NOMO-1 (cell line): ENCODE results near the gene C6orf62.
"Not testable (repeated sequence)": the region's sequence is repeated elsewhere in the genome, so short reads cannot be mapped to it uniquely, and the experiment has no call there.

Source experiments
- DNase-seq, 2 experiments: peaks; one replicate each; lab custom pipeline; 2025; ENCODE audit not compliant: unreplicated experiment in 2 of 2; lab: John Stamatoyannopoulos, UW

C6orf62 gene

DNA sequence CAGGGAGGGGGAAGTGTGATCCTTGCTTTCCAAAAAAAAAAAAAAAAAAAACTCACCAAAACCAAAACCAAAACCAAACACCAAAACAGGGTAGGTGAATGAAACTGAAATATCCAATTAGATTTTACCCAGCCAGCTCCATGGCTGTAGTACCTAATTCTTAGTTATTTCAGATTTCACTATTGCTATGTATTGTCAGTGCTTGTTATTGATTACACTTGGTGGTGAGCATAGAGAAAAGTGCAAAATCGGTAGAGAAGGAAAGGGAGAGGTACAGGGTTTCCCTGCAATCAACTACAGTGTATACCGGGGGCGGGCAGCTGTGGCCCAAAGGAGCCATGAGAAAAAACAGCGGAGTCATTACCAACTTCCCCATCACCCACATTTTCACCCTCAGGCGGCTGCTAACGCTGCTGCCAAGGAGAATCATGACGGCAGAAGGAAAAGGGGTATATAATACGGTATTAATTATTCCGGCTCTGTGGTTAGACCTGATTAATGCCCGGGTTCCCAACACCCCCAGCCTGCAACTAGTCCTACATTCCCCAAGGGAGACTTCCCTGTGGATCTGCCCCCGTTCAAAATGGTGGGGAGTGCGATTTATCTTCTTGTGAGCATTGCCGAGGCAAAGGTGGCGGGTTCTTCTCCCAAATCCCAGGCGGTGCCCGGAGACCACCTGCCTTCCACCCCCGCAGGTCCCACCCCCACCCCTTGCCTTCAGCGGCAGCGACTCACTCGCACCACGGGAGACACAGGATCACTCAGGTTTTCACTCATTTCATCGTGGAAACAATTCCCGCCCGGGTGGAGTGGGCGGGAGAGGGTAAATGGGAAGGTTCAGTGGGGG, at the start of gene C6orf62:
Gene C6orf62, minus strand, starts transcription at position 30 of the 847 bp plus-strand sequence. CDS start 486 bp downstream, outside the sequence.
- DNase-seq = peak; percentile 55 to 68

DNA sequence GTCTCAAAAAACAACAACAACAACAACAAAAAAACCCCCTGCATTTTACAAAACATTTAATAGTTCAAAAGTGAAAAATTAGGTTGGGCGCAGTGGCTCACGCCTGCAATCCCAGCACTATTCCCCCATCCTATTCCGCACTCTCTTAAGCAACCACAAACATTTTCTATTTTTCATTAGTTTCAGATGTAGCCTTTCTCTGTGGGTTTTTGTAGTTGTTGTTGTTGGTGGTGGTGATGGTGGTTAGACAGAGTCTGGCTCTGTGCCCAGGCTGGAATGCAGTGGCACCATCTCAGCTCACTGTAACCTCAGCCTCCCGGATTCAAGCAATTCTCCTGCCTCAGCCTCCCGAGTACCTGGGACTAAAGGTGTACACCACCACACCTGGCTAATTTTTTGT, 49.4 kb upstream of the C6orf62 start:
- DNase-seq = no peak

DNA sequence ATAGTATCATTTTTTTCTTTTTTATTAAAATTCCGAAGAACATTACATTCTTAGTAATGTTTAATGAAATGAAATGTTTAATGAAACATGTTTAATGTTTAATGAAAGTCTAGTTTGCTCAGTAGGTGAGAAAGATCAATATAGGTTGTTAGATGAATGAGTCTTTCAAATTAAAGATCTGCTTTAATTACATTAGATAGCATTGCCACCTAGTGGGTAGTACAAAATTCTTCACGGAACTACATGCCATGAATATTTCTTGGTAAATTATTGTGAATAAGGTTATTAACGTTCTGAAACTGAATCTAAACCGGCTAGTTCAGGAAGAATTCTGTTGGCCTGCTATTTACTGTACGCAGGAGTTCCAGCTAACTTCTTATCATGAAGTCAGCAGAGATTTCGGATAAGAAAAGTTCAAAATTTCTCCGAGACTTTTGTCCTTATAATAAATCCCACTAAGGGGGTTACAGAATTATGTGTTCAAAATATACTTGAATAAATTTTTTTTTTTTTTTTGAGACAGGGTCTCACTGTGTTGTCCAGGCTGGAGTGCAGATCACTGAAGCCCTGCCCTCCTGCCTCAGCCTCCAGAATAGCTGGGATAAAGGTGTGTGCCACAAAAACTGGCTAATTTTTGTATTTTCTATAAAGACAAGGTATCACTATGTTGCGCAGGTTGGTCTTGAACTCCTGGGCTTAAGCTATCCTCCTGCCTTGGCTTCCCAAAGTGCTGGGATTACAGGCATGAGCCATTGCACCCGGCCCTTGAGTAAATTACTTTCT, 47.9 kb upstream of the C6orf62 start:
- DNase-seq = peak in 1 of 2 experiments; percentile 76

DNA sequence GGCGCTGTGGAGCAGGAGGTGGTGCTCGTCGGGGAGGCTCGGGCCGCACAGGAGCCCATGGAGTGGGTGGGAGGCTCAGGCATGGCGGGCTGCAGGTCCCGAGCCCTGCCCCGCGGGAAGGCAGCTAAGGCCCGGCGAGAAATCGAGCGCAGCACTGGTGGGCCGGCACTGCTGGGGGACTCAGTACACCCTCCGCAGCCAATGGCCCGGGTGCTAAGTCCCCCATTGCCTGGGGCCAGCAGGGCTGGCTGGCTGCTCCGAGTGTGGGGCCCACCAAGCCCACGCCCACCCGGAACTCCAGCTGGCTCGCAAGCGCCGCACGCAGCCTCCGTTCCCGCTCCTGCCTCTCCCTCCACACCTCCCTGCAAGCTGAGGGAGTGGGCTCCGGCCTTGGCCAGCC, 47.0 kb upstream of the C6orf62 start:
- not testable (repeated sequence) for DNase-seq

DNA sequence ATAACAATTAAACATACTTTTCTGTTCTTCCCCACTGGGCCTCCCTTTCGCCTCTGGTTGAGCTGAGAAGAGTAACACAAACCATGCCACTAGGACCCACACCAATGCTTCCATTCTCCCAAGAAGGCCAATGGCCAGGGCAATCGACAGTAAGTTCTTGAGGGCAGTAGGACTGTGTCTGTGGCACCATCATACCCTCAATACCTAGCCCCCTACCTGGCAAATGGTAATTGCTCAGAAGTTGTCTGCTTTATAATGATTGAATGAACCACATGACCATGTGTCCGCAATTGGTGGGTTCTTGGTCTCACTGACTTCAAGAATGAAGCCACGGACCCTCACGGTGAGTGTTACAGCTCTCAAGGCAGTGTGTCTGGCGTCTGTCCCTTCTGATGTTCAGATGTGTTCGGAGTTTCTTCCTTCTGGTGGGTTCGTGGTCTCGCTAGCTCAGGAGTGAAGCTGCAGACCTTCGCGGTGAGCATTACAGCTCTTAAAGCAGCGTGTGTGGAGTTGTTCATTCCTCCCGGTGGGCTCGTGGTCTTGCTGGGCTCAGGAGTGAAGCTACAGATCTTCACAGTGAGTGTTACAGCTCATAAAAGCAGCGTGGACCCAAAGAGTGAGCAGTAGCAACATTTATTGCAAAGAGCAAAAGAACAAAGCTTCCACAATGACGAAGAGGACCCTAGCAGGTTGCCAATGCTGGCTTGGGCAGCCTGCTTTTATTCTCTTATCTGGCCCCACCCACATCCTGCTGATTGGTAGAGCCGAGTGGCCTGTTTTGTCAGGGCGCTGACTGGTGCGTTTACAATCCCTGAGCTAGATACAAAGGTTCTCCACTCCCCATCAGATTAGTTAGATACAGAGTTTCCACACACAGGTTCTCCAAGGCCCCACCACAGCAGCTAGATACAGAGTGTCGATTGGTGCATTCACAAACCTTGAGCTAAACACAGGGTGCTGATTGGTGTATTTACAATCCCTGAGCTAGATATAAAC, 46.2 kb upstream of the C6orf62 start:
- DNase-seq = not testable (repeated sequence)

DNA sequence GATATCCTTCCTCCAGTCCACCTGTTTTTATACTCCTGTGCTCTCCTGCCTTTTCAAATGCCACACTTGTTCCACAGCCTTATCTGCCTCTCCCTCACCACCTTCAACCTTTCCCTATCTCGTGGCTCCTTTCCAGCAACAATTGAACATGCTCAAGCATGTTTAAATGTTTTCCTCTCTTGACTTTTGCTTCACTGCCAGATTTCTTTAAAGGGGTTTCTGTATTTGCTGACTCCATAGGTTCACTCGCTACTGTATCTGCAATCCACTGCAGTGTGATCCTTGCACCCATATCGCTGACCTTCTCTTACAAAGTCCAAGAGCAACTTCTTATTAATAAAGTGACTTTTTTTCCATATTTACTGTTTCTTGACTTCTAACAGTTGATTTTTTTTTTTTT, 44.6 kb upstream of the C6orf62 start:
- DNase-seq = no peak

DNA sequence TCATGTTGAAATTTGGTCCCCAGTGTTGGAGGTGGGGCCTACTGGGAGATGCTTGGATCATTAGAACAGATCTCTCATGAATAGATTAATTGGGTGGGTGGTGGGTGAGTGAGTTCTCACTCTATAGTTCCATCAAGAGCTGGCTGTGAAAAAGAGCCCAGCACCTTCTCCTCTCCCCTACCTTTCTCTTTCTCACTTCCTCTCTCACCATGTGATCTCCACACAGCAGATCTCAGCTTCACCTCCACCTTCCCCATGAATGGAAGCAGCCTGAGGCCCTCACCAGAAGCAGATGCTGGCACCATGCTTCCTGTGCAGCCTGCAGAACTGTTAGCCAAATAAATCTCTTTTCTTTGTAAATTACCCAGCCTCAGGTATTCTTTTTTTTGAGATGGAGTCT, 42.9 kb upstream of the C6orf62 start:
- DNase-seq = no peak

DNA sequence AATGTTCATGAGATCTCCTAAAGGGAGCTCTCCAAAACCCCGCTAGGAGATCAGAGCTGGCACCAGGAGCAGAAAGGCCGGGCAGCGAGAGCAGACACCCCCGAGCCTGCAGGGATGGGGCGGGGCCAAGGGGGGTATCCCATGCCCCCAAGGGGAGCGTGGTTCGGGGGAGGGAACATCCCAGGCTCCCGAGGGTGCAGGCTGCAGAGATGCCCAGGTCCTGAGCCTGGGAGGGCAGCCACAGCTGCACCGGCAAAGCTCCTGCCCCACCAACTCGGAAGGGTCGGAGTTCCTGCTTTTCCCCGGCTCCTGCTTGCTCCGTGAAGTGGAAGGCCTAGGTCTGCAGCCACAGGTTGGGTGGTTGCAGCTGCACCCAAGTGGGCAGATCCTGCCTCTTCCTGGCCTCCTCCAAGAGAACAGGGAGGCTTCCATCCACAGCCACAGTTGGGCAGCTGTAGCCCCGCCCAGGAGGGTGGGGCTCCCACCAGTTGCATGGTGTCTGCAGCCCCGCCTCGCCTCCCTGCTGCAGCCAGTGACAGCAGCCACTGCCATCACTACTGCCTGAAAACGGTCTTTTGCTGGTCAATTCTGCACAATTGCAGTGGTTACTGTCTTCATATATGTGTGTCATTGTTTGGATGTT, 42.4 kb upstream of the C6orf62 start:
- DNase-seq = no peak

DNA sequence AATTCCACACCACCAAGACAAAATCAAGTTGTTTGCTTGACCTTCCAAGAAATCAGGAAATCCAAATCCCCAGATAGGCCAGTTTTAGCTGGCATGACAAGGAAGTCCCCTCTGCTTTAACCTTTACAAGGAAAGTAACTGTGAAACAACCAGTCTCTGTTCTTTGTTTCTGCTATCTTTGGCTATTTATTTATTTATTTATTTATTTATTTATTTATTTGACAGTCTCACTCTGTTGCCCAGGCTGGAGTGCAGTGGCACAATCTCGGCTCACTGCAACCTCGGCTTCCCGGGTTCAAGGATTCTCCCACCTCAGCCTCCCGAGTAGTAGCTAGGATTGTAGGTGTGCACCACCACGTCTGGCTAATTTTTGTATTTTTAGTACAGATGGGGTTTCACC, 41.3 kb upstream of the C6orf62 start:
- DNase-seq = no peak

DNA sequence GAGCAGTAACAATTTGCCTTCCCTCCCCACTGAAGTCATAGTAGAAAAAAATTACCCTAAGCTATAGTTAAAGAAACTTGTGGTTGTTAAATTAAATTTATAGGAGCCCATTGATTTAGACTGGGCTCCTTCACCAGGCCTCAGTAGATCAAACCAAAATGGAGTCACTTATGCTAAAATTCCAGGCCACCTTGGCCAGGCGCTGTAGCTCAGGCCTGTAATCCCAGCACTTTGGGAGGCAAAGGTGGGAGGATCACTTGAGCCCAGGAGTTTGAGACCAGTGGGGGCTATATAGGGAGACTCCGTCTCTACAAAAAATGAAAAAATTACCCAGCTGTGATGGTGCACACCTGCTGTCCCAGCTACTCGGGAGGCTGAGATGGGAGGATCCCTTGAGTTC, 40.8 kb upstream of the C6orf62 start:
- no peak for DNase-seq

DNA sequence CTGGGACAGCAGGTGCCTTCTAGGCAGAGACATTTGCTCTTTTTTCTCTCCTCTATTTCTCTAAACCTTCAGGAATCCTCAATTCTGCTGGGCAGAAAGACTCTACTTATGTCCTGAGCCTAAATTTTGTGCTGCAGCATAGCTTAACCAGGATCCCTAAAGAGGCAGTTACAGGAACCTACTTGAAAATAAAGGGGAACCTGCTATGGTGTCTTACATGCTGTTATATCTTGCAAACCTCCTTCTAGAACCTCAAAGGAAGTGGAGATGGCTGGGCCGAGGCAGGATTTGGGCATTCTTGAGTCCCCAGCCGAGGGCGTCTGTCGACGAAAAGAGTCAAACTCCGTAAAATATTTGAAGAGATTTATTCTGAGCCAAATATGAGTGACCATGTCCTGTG, 38.7 kb upstream of the C6orf62 start:
- peak in 1 of 2 experiments; percentile 37 for DNase-seq

DNA sequence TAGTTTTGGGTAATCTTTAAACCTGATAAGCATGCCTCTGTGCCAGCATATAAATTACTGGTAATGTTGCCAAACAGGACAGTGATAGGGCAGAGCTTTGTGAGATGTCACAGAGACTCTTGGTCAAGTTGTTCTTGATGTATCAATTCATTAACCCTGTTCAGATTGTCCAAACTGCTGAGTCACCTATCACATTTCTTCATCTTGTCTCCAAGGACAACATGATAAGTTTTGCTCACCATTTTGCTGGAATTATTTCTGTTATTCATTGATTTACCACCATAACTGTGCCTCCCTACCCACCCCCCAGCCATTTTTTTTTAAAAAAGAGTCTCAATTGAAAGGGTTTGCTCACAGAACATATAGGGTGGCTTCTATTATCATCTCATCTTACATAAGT, 36.3 kb upstream of the C6orf62 start:
- no peak for DNase-seq

DNA sequence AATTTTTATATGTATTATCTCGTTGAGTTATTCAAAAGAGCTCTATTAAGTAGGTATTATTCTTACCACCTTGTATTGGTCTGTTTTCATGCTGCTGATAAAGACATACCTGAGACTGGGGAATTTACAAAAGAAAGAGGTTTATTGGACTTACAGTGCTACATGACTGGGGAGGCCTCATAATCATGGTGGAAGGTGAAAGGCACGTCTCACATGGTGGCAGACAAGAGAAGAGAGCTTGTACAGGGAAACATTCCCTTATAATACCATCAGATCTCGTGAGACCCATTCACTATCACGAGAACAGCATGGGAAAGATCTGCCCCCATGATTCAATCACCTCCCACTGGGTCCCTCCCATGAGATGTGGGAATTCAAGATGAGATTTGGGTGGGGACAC, 35.4 kb upstream of the C6orf62 start:
- DNase-seq = not testable (repeated sequence)

DNA sequence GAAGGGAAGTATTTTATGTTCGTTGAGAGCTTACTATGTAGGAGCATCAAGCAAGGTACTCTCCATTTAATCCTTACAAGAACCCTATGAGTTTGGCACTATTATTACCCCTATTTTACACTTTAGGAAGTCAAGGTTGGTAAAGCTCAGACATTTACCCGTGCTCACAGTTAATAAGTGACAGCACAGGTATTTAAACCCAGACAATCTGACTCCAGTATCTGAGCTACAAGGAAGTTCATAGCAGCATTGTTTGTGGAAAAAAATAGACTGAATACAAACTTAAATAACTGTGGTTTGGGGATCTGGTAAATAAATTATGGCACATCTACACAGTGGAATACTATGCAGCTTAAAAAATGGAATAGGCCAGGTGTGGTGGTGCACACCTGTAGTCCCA, 34.6 kb upstream of the C6orf62 start:
- no peak for DNase-seq

DNA sequence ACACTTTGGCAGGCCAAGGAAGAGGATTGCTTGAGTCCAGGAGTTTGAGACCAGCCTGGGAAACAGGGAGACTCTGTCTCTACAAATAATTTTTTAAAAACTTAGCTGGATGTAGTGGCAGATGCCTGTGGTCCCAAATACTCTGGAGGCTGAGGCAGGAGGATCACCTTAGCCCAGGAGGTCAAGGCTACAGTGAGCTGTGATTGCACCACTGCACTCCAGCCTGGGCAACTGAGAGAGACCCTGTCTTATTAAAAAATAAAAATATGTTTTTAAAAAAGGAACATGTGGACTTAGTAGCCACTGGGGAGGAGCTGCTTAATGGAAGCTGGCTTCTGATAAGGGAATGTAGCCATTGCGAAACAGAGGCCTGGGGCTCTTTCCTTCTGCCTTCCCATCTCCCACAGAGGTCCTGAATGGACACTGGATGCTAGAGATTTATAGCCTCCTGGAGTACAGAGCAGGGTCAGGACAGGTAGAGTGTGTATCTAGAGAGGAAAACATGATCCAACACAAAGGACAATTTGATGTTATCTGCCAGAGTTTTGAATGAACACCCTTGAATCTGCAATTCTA, 34.1 kb upstream of the C6orf62 start:
- DNase-seq = no peak

DNA sequence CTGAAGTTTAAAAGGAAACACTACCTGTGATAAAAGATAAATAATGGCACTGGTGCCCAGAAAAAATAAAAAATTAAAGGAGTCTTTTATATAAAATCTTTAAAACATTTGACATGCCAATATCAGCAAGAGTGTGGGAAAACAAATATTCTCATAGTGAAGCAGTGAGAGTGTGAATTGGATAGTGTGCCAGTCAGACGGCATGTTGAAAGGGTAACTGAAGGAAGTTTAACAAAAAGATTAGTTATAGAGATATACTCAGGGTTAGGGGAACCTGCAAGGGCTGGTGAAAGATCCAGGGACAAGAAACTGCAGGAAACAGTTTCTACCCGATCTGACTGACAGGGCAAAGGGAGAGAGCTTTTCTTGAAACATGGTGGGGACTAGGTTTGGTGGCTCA, 33.5 kb upstream of the C6orf62 start:
- no peak for DNase-seq

DNA sequence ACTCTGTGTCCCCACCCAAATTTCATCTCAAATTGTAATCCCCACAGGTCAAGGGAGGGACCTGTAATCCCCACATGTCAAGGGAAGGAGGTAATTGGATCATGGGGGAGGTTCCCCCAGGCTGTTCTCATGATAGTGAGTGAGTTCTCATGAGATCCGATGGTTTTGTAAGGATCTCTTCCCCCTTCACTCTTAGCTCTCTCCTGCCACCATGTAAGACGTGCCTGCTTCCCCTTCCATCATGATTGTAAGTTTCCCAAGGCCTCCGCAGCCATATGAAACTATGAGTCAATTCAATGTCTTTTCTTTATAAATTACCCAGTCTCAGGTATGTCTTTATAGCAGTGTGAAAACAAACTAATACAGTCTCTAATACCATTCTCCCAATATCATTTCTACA, 31.9 kb upstream of the C6orf62 start:
- DNase-seq = not testable (repeated sequence)

DNA sequence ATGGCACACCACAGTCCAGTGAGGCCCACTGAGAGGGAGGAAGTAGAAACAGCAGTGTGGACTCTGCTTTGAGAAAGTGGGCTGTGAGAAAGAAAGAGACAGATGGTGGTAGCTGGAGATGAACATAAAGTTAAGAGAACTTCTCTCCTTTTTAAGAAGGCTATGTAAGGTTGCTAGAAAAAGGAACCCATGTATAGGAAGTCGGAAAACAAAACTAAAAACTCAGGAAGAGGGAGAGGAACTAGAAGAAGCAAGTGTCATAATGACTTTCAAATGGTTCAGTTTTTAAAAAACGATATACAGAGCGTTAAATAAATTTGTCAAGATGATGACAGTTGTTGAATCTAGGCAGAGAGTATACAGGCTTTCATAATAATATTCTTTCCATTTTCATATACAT, 30.3 kb upstream of the C6orf62 start:
- peak in 1 of 2 experiments; percentile 72 for DNase-seq

DNA sequence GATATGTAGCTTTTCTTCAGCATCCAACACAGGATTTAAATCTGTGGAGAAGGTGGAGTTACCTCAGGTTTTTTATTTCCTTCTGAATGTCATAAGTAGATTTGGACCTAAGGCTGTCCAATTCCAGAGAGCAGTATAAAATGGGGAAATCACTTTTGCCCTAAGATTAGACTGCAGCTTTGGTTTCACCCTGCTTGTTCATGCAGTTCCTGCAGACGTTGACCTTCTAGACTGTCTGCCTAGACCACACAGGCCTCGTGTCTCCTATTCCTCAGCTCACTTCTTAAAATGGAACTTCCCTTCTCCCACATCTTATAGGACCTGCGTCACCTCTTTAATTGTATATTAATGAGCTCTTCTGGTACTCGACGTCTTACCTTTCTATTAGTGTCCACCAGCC, 26.0 kb upstream of the C6orf62 start:
- peak in 1 of 2 experiments; percentile 59 for DNase-seq

DNA sequence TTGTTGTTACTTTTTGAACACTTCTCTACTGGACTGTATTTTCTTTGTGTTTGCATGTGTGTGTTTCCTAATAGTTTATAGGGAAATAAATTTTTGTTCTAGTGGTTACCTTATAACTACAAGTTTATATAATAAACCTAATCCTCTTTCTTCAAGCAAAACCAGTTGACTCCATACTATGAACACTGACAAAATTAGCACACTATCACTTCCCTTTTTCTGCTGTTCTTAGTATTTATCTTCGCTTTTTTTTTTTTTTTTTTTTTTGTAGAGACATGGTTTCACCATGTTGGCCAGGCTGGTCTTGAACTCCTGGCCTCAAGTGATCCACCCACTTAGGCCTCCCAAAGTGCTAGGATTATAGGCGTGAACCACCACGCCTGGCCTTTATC, 25.0 kb upstream of the C6orf62 start:
- peak; percentile 76 to 79 for DNase-seq
